MM.1S (cell line): ENCODE results near the gene IGHMBP2.

Experiments used
- DNase-seq: peaks from one replicate; pipeline ENCODE4 v3.0.0-alpha.2; 2015
- H2AFZ ChIP-seq: fragments of 300-600 bp; sonication (generic); 2 replicates; pipeline ENCODE4 v1.6.0; 2016; ENCODE audit warnings: antibody characterized with exemption, low read length
- H3F3A ChIP-seq: fragments of 300-600 bp; sonication (generic); 2 replicates; pipeline ENCODE4 v1.6.1; 2016; ENCODE audit warnings: mild to moderate bottlenecking, antibody characterized with exemption, low read length, moderate library complexity, mixed read lengths; ENCODE audit not compliant: insufficient read depth
- H3K27ac ChIP-seq: fragments of 300-600 bp; sonication (generic); 2 replicates; pipeline ENCODE4 v1.5.1; 2016; ENCODE audit warnings: mild to moderate bottlenecking, low read length
- H3K27me3 ChIP-seq: fragments of 300-600 bp; sonication (generic); replicated peaks from 2 replicates; pipeline ENCODE4 v1.6.0; 2016; ENCODE audit warnings: low read length; ENCODE audit not compliant: insufficient read depth
- H3K36me3 ChIP-seq: fragments of 300-600 bp; sonication (generic); replicated peaks from 2 replicates; pipeline ENCODE4 v1.6.1; 2016; ENCODE audit warnings: mild to moderate bottlenecking, low read length, mixed read lengths; ENCODE audit not compliant: insufficient read depth
- H3K4me1 ChIP-seq: fragments of 300-600 bp; sonication (generic); 2 replicates; pipeline ENCODE4 v1.6.1; 2016; ENCODE audit warnings: low read length, mixed read lengths
- H3K4me2 ChIP-seq: fragments of 300-600 bp; sonication (generic); 2 replicates; pipeline ENCODE4 v1.6.0; 2016; ENCODE audit warnings: low read depth, low read length
- H3K4me3 ChIP-seq: fragments of 300-600 bp; sonication (generic); 2 replicates; pipeline ENCODE4 v1.5.1; 2016; ENCODE audit warnings: low read length, mixed read lengths
- H3K79me2 ChIP-seq: fragments of 300-600 bp; sonication (generic); 2 replicates; pipeline ENCODE4 v1.6.1; 2016; ENCODE audit warnings: mixed run types, low read length, mixed read lengths
- H3K9ac ChIP-seq: fragments of 300-600 bp; sonication (generic); 2 replicates; pipeline ENCODE4 v1.6.1; 2016; ENCODE audit warnings: low read length, mixed read lengths
- H3K9me2 ChIP-seq: fragments of 300-600 bp; sonication (generic); replicated peaks from 2 replicates; pipeline ENCODE4 v1.6.1; 2016; ENCODE audit warnings: mild to moderate bottlenecking, low read length, mixed read lengths; ENCODE audit not compliant: insufficient read depth
- H3K9me3 ChIP-seq: fragments of 300-600 bp; sonication (generic); replicated peaks from 2 replicates; pipeline ENCODE4 v1.6.1; 2016; ENCODE audit warnings: mild to moderate bottlenecking, low read length, mixed read lengths; ENCODE audit not compliant: insufficient read depth
- H4K20me1 ChIP-seq: fragments of 300-600 bp; sonication (generic); 2 replicates; pipeline ENCODE4 v1.6.1; 2016; ENCODE audit warnings: mild to moderate bottlenecking, low read length, moderate library complexity, mixed read lengths; ENCODE audit not compliant: insufficient read depth
- EZH2 ChIP-seq: fragments of 300-600 bp; sonication (generic); optimal IDR thresholded peaks from 2 replicates; pipeline ENCODE3; 2017; ENCODE audit warnings: low read depth, mild to moderate bottlenecking, antibody characterized with exemption, low read length, mixed read lengths
- EZH2phosphoT487 ChIP-seq: fragments of 300-600 bp; sonication (generic); IDR thresholded peaks from 2 replicates; pipeline ENCODE4 v1.6.1; 2018; ENCODE audit warnings: antibody characterized with exemption, low read length
- TF ChIP-seq, protein P1 (sequence below): fragments of 300-600 bp; sonication (generic); IDR thresholded peaks from 2 replicates; pipeline ENCODE4 v1.5.1; 2016; ENCODE audit warnings: antibody characterized with exemption, low read length, mixed read lengths

The IGHMBP2 gene

DNA sequence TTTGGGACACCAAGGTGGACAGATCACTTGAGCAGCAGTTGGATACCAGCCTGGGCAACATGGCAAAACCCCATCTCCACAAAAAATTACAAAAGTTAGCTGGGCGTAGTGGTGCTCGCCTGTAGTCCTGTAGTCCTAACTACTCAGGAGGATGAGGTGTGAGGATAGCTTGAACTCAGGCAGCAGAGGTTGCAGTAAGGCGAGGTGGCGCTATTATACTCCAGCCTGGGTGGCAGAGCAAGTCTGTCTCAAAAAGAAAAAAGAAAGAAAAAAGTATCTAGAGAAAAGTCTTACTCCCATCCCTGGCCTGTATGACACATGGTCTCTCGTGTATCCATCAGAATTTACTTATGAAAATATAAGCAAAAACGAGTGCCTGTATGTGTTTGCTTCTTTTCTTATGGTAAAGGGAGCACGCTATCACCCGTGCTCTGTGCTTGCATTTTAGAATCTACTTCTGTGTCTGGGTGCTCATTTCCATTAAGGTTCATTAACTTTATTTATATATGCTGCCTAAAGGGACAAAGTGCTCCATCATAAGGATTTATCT is 46.6 kb upstream of the IGHMBP2 start:
- no peak overlapping the region for H3K27ac ChIP-seq
- H3K27me3 ChIP-seq, result peaks cover 21% of the 10 kb centered on the region
- no peaks in the 10 kb centered on the region for H3K79me2 ChIP-seq
- no peak overlapping the region for H3K4me3 ChIP-seq
- H2AFZ ChIP-seq, result no peak overlapping the region
- no peaks in the 10 kb centered on the region for H3F3A ChIP-seq
- no peaks in the 10 kb centered on the region for H4K20me1 ChIP-seq
- no peaks in the 10 kb centered on the region for H3K9me3 ChIP-seq
- no peaks in the 10 kb centered on the region for H3K36me3 ChIP-seq
- H3K9me2 ChIP-seq, result no peaks in the 10 kb centered on the region
- TF ChIP-seq EZH2phosphoT487, result no peak
- TF ChIP-seq, protein P1, sequence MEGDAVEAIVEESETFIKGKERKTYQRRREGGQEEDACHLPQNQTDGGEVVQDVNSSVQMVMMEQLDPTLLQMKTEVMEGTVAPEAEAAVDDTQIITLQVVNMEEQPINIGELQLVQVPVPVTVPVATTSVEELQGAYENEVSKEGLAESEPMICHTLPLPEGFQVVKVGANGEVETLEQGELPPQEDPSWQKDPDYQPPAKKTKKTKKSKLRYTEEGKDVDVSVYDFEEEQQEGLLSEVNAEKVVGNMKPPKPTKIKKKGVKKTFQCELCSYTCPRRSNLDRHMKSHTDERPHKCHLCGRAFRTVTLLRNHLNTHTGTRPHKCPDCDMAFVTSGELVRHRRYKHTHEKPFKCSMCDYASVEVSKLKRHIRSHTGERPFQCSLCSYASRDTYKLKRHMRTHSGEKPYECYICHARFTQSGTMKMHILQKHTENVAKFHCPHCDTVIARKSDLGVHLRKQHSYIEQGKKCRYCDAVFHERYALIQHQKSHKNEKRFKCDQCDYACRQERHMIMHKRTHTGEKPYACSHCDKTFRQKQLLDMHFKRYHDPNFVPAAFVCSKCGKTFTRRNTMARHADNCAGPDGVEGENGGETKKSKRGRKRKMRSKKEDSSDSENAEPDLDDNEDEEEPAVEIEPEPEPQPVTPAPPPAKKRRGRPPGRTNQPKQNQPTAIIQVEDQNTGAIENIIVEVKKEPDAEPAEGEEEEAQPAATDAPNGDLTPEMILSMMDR, result no peak
- no peak for TF ChIP-seq EZH2
- no peak overlapping the region for H3K4me2 ChIP-seq
- DNase-seq, result no peak
- H3K9ac ChIP-seq, result no peak overlapping the region
- no peaks in the 10 kb centered on the region for H3K4me1 ChIP-seq

DNA sequence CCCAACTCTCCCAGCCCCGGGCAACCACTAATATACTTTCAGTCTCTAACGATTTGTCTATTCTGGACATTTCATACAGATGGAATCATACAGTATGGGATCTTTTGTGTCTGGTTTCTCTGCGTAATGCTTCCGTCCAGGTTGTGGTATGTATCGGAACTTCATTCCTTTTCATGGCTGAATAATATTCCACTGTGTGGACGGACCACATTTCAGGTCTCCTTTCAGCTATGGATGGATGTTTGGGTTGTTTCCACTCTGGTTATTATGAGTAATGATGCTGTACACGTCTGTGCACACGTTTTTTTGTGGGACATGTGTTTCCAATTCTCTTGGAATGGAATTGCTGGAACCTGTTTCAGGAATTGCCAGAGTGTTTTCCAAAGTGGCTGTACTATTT is 44.6 kb upstream of the IGHMBP2 start:
- TF ChIP-seq EZH2 (no peak), EZH2phosphoT487 (no peak)
- TF ChIP-seq, protein P1, result no peak

DNA sequence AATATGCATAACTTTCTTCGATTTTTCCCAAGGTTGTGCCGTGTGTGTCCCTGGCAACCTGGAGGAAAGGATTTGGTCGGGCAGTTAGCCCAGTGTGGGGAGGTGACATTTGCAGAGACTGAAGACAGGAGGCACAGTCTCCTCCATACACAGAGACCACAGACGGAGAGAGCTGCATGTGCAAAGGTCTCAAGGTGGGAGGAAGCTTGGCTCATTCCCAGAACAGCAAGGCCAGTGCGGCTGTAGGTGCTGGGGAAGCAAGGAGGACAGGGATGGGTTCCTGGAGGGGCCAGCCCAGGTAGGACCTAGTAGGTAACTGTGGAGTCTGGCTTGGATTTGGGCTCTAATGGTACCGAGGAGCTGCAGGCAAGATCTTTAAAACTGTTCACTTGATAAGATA is 41.3 kb upstream of the IGHMBP2 start:
- H3K9me2 ChIP-seq, result no peaks in the 10 kb centered on the region
- H2AFZ ChIP-seq, result no peak overlapping the region
- no peaks in the 10 kb centered on the region for H3K36me3 ChIP-seq
- no peak overlapping the region for H3K27ac ChIP-seq
- no peak overlapping the region for H3K4me3 ChIP-seq
- H3K27me3 ChIP-seq, result peaks cover 14% of the 10 kb centered on the region
- H3K4me1 ChIP-seq, result no peaks in the 10 kb centered on the region
- H4K20me1 ChIP-seq, result no peaks in the 10 kb centered on the region
- DNase-seq, result no peak
- TF ChIP-seq, protein P1, result no peak
- H3K9me3 ChIP-seq, result no peaks in the 10 kb centered on the region
- no peaks in the 10 kb centered on the region for H3F3A ChIP-seq
- H3K79me2 ChIP-seq, result no peaks in the 10 kb centered on the region
- no peak overlapping the region for H3K4me2 ChIP-seq
- no peak overlapping the region for H3K9ac ChIP-seq

More for the DNA sequence above, 44.6 kb upstream of the IGHMBP2 start:
- Histone ChIP-seq H2AFZ (no peak overlapping the region), H3K9me2 (no peaks in the 10 kb centered on the region), H3K9me3 (no peaks in the 10 kb centered on the region), H3K27me3 (peaks cover 28% of the 10 kb centered on the region), H3K79me2 (no peaks in the 10 kb centered on the region), H3K4me2 (no peak overlapping the region), H3K9ac (no peak overlapping the region), H3K4me1 (no peaks in the 10 kb centered on the region), H4K20me1 (no peaks in the 10 kb centered on the region), H3K27ac (no peak overlapping the region), H3K36me3 (no peaks in the 10 kb centered on the region), H3F3A (no peaks in the 10 kb centered on the region), H3K4me3 (no peak overlapping the region)
- DNase-seq, result no peak
